Vagina (tissue), 2 donors: ENCODE measurements around the gene CAB39.

Experiments used
- CTCF ChIP-seq, 3 experiments: fragments of 450-650 bp in 2 of 3; fragments of 200-600 bp in 1 of 3; sonication (generic) in 1 of 3; IDR thresholded peaks; one replicate each; pipeline ENCODE4 v1.5.1; 2017 to 2019; ENCODE audit warnings: antibody characterized with exemption in 3 of 3, mild to moderate bottlenecking in 2 of 3, moderate library complexity in 2 of 3
- POLR2A ChIP-seq, 2 donors: fragments of 450-650 bp; IDR thresholded peaks; one replicate each; pipeline ENCODE4 v1.6.1; 2017; ENCODE audit warnings: antibody characterized with exemption in 2 of 2, mild to moderate bottlenecking in 2 of 2, moderate library complexity in 2 of 2
- POLR2AphosphoS5 ChIP-seq, 2 donors: sonication (generic); formaldehyde crosslinking; IDR thresholded peaks; one replicate each; pipeline ENCODE4 v1.9.0; 2017; ENCODE audit warnings: antibody characterized with exemption in 2 of 2, mild to moderate bottlenecking in 2 of 2, low read depth in 1 of 2; ENCODE audit not compliant: insufficient read depth in 1 of 2

- TF ChIP-seq POLR2A (IDR thresholded peaks at IDR 0.05) (no peak), POLR2AphosphoS5 (IDR thresholded peaks at IDR 0.05; ENCODE audit: insufficient read depth in 1 of 2, low read depth in 1 of 2) (no peak), CTCF (IDR thresholded peaks at IDR 0.05) (no peak)
Observed at GRCh38 chr2:230701308-230701707, 11.3 kb upstream of the CAB39 start.
